ENCODE results near the gene TMEM19.

TMEM19 gene

DNA sequence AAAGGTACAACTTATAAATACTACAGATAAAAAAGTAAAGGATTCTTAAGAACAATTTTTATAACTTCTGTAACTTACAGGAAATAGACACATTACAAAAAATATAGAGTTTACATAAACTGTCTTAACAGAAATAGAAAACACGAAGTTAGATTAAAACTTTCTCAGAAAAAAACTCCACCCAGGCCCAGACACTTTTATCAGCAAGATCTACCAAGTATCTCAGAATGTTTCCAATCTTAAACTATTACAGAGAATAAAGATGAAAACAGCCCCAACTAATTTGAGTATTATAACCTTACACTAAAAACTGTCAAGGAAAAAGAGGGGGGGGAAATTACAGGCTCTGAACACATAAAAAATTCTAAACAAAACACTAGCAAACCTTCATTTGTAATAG, 30.4 kb upstream of the TMEM19 start:
- TF ChIP-seq, protein P1, sequence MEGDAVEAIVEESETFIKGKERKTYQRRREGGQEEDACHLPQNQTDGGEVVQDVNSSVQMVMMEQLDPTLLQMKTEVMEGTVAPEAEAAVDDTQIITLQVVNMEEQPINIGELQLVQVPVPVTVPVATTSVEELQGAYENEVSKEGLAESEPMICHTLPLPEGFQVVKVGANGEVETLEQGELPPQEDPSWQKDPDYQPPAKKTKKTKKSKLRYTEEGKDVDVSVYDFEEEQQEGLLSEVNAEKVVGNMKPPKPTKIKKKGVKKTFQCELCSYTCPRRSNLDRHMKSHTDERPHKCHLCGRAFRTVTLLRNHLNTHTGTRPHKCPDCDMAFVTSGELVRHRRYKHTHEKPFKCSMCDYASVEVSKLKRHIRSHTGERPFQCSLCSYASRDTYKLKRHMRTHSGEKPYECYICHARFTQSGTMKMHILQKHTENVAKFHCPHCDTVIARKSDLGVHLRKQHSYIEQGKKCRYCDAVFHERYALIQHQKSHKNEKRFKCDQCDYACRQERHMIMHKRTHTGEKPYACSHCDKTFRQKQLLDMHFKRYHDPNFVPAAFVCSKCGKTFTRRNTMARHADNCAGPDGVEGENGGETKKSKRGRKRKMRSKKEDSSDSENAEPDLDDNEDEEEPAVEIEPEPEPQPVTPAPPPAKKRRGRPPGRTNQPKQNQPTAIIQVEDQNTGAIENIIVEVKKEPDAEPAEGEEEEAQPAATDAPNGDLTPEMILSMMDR (IDR thresholded peaks at IDR 0.05; ENCODE audit: control insufficient read depth, extremely low read depth, insufficient read depth), result no peak
- H3K4me3 ChIP-seq (ENCODE audit: low read depth, low read length), result no peak overlapping the region
- no peak for DNase-seq (ENCODE audit: low read depth)

DNA sequence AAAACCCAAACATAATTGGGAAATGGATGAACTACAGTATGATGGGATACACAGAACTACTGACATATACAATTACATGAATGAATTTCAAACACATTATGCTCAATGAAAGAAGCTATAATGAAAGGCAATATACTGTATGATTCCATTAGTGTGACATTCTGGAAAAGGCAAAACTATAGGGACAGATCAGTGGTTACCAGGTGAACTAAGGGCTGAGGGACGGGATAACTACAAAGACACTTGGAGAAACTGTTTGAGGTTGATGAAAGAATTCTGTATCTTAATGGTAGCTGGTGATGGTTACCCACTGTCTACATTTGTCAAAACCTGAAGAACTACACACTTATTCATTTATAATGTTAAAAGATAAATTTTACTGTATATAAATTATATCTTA, 30.0 kb upstream of the TMEM19 start:
- DNase-seq (ENCODE audit: low read depth), result no peak
- H3K4me3 ChIP-seq (ENCODE audit: low read depth, low read length), result no peak overlapping the region
- TF ChIP-seq, protein P1 (IDR thresholded peaks at IDR 0.05; ENCODE audit: control insufficient read depth, extremely low read depth, insufficient read depth), result no peak

DNA sequence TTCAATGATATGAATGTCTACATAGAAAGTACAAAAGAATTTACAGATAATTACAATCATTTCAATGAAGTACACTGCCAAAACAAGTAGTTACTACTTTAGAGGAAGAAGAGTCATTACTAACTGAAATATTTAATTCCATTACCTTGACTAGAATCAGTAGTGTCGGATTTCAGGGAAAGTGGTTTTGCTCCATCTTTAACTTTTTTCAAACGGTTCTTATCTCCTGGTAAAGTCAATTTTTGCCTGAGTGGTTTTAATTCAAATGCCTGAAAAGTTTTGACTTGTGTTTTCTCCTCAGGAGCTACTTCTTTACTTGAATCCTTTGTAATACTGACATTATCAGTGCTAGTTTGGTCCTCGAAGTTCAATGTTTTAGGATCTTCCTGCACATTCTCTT, 29.1 kb upstream of the TMEM19 start:
- TF ChIP-seq, protein P1 (IDR thresholded peaks at IDR 0.05; ENCODE audit: control insufficient read depth, extremely low read depth, insufficient read depth), result no peak
- H3K4me3 ChIP-seq (ENCODE audit: low read depth, low read length), result no peak overlapping the region
- no peak for DNase-seq (ENCODE audit: low read depth)

DNA sequence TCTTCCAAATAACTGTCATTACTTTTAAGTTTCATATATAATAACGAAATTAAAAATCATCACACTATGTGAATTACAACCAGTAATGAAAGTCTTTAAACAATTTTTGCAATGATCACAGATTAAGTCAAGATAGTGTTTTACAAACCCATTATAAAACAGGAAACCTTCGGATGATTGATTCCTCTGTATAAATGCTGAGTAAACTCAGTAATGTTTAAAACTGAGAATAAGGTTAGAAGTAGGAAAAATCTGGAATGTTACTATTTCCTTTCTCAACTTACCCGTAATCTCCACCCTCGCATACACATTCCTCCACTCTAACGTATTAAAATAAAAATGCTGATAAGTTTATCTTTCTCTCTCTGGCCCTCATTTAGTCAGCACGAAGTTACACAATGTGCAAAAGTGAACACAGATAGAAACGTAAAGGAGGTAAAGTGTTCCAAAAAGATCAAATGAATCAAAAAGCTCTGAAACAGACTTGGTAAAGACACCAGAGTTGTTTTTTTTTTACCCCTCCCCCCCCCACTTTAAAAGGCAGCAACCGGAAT, 23.8 kb upstream of the TMEM19 start:
- H3K4me3 ChIP-seq (ENCODE audit: low read depth, low read length), result peak overlapping the region; percentile 96
- no peak for DNase-seq (ENCODE audit: low read depth)
- TF ChIP-seq, protein P1 (IDR thresholded peaks at IDR 0.05; ENCODE audit: control insufficient read depth, extremely low read depth, insufficient read depth), result no peak

DNA sequence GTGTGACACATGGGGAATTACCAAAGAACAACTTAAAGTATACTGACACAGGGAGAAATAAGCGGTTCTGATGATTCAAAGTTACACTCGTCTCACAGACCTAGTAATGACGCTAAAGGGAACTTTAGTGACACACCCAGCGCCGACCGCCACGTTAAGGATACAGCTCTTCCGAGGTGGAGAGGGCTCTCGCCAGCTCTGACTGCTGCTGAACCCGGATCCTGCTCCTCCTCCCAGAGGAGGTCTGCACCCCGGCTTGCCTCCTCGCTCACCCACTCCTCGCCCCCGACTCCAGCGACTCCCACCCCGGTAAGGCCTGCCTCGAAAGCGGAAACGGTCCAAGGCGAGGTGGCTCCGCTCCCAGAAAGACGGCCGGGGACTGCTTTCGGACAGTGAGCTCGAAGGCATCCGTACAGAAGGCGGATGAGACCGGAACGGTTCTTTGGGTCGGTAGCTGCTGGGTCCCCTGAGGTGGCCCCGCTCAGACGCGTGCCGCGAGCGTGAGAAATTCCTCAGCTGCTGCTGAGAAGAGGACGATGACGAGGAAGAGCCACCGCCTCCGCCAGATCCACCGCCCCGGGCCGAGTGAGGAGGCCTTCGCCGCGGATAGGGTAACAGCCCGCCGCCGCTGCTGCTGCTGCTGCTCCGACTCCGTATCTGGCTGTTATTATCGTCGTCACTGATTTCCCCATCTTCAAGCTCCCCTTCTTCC, 22.9 kb upstream of the TMEM19 start:
- peak overlapping the region; percentile 96 for H3K4me3 ChIP-seq (ENCODE audit: low read depth, low read length)
- TF ChIP-seq, protein P1 (IDR thresholded peaks at IDR 0.05; ENCODE audit: control insufficient read depth, extremely low read depth, insufficient read depth), result no peak
- no peak for DNase-seq (ENCODE audit: low read depth)

DNA sequence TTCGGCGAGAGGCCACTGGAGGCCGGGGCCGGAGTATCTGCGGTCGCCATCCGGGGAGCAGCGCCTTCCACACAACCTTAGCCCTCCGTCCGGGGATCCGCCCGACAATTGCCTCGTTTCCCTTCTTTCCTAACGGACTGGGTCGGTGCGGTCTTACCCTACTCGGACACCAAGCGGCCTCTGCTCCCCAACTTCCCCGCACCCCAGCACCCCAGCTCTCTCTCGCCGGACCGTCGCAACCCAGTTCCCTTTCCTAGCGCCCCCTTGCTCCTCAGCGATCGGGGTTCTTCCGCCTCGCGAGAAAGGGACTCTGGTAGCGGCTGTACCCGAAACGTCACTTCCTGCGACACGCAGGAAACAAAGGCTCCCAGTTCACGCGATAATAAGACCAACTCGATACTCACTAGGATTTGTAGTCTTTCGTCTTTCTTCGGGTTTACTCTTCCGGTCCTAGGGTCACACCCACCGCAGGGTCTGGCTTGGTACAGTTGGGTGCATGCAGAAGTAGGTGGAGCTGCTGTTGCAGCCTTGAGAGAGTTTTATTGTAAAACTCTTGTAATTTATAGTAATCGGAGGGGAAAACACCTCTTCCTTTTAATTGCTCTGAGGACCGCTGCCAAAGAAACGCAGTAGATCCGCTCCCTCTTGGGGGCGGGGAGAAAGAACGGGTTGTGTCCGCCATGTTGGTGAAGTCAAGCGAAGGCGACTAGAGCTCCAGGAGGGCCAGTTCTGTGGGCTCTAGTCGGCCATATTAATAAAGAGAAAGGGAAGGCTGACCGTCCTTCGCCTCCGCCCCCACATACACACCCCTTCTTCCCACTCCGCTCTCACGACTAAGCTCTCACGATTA, 22.1 kb upstream of the TMEM19 start, which contains the start of the genes THAP2 and ZFC3H1:
THAP2 (plus strand) TSS at position 741 of the 850 bp plus-strand sequence. CDS start 209 bp downstream, outside the sequence.
ZFC3H1 (minus strand) TSS at position 288 of the 850 bp plus-strand sequence; CDS start at position 50, 238 bp downstream.
- peak within 1 kb of the TSS; percentile 96 for H3K4me3 ChIP-seq (ENCODE audit: low read depth, low read length)
- peak; percentile 99 for DNase-seq (ENCODE audit: low read depth)
- TF ChIP-seq, protein P1 (IDR thresholded peaks at IDR 0.05; ENCODE audit: control insufficient read depth, extremely low read depth, insufficient read depth), result peak; percentile 38
